ENCODE results near the gene TSPEAR.

TSPEAR gene

GRCh38 chr21:44530903-44531605 is 180.3 kb downstream of the TSPEAR start:
- no peak for TF ChIP-seq CTCF (IDR thresholded peaks at IDR 0.05; ENCODE audit: low read depth, low read length)
- H3K4me3 ChIP-seq (ENCODE audit: low read depth, low read length) = no peak overlapping the region

GRCh38 chr21:44530221-44530902 is 181.0 kb downstream of the TSPEAR start:
- TF ChIP-seq CTCF (IDR thresholded peaks at IDR 0.05; ENCODE audit: low read depth, low read length) = no peak
- H3K4me3 ChIP-seq (ENCODE audit: low read depth, low read length) = no peak overlapping the region

- no peak overlapping the region for H3K4me3 ChIP-seq (ENCODE audit: low read depth, low read length)
- TF ChIP-seq CTCF (IDR thresholded peaks at IDR 0.05; ENCODE audit: low read depth, low read length) = no peak
Observed at GRCh38 chr21:44529503-44530125, 181.8 kb downstream of the TSPEAR start.

- no peak for TF ChIP-seq CTCF (IDR thresholded peaks at IDR 0.05; ENCODE audit: low read depth, low read length)
- H3K4me3 ChIP-seq (ENCODE audit: low read depth, low read length) = no peak overlapping the region
Observed at GRCh38 chr21:44529011-44529421, 182.4 kb downstream of the TSPEAR start.

GRCh38 chr21:44528634-44528995 is 182.8 kb downstream of the TSPEAR start:
- no peak for TF ChIP-seq CTCF (IDR thresholded peaks at IDR 0.05; ENCODE audit: low read depth, low read length)
- no peak overlapping the region for H3K4me3 ChIP-seq (ENCODE audit: low read depth, low read length)

GRCh38 chr21:44527983-44528633 is 183.3 kb downstream of the TSPEAR start:
- no peak for TF ChIP-seq CTCF (IDR thresholded peaks at IDR 0.05; ENCODE audit: low read depth, low read length)
- H3K4me3 ChIP-seq (ENCODE audit: low read depth, low read length) = no peak overlapping the region

Data from WI38 (cell line).